NCI-H1417 treated with DMSO at 0.1 percent for 48 hours (cell line): ENCODE data around the gene CYSTM1.
"Not testable (repeated sequence)": the region's sequence is repeated elsewhere in the genome, so short reads cannot be mapped to it uniquely, and the experiment has no call there.

ENCODE experiments used
- DNase-seq: peaks from one replicate; lab custom pipeline; 2025; lab: John Stamatoyannopoulos, UW

Gene CYSTM1

GRCh38 chr5:140150201-140150600 lies 24.8 kb upstream of the CYSTM1 start:
- no peak for DNase-seq

DNA sequence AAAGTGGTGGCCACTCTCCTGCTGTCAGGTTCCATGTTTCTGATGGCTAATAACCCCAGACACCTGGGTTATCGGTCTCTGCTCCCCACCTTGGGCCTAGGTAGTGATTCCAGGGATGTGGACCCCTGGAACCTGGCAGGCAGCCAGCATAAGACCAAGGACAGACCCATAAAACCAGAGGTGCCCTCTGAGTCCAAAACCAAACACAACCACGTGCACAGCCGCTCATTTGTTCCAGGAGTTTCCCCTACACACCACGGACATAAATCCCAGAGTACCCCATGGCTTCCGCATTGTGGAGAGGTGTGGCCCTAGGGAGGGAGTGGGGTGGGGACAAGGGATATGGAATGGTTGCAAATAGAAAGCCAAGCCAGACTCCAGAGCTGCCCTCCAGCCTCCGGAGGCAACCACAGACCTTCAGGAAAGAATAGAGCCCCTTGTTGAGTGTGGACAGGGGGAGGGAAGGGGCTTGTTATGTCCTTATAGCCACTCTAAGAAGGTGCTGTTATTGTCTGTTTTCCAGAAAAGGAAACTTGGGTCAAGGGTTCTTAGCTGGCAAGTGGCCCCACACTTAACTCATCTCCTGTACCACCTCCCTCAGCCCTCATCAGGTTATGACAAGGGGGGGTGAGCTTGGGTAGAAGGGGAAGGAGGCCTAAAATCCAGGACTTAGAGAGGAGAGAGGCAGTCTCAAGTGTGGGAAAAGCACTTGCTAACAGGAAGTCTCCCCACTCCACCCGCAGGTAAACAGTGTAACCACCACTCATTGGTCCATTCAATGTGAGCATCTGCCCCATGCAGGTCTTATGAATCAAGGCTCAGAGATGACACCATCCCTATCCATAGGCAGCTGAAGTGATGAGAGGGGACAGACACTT lies 23.6 kb upstream of the CYSTM1 start:
- no peak for DNase-seq

DNA sequence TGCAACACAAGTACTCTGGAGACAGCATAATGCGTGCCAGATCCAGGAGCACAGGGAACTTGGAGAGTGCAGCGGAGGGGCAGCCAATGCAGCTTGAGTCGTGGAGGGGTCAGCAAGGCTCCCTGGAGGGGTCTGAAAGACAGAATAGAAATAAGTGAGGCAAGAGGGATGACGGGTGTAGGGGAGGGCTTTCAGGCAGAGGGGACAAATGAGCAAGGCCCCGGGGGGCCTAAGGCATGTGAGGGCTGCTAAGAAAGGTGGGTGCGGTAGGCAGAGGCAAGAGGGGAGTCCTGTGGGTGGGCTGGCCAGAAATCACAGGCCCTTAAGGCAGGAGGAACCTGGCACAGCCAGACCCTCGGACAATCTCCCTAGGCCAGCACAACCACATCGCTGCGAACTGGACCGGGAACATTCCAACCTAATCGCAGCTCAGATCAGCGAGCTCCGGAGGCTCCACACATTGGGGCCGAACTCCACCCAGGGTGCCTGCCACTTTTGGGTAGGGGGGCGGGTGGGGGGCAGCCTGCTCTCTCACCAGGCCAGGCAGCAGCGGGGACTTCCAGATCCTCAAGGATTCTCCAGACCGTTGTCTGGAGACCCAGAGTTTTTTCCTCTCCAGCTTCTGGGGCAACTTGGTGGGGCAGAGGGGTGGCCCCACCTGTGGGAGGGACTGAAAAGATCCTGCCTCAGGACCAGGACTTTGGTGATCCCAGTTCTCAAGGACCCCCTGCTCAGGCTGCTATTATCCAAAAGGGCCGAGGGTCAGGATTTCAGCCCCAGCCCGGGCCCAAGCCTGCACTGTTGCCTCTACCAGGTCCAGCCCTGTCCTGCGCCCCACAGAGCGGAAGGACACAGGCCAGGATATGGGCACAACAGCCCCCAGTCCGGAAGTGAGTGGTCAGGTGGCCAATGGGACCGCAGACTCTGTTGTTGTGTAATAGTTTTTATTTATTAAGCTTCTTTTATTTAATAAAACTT lies 22.7 kb upstream of the CYSTM1 start:
- DNase-seq: no peak

GRCh38 chr5:140153255-140153654 lies 21.7 kb upstream of the CYSTM1 start:
- no peak for DNase-seq

DNA sequence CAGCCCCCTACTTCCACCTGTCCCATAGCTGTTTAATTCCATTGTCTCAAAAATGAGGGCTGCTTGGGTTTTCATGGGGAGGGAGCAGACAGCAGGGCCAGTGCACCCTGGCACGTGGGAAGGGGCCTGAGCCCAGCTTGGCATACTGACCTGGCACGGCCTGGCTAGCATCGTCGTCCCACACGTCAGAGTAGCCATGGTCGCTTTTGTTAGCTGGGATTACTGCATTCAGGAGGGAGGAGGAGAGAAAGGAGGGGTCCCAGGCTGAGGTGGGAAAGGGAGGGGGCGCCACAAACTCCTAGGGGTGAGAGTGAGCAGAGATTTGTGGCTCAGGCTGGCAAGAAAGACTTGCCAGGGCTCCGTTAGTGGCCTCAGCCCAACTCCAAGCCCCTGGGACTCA lies 21.1 kb upstream of the CYSTM1 start:
- no peak for DNase-seq

GRCh38 chr5:140154710-140155381 lies 20.1 kb upstream of the CYSTM1 start:
- not testable (repeated sequence) for DNase-seq

- no peak for DNase-seq
Observed at GRCh38 chr5:140157032-140157781, 17.8 kb upstream of the CYSTM1 start.

DNA sequence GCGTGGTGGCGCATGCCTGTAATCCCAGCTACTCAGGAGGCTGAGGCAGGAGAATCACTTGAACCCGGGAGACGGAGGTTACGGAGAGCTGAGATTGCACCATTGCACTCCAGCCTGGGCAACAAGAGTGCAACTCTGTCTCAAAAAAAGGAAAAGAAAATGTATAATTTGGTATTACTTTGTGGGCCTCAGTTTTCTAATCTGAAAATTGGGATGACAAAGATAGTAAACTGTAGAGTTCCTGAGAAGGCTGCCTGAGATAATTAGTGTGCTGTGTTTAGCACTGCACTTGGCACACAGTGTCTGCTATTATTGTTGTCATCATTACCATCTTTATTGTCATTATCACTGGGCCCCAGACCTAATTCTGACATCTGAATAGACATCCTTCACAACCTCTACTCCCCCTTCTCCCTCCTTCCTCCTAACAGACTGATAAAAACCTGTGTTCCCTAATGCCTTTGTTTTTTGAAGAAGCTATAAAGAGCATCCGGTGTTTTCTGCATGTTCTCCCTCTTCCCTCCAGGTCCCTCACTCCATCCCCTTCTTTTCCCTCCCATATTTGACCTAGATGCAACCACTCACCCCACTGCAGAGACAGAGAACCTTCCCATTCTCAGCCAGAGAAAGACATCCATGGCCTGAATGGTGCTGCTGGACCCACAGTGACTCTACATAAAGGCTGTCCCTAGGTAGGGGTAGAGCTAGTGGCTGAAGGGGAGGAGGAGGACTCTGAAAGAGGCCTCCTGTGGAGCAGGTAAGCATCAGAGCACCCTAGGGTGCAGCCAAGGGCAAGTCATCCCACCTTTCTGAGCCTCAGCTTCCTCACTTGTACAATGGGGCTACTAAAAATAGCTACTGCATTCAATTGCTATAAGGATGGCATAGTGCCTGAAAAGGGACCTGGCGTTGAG lies 15.7 kb upstream of the CYSTM1 start:
- DNase-seq: no peak

DNA sequence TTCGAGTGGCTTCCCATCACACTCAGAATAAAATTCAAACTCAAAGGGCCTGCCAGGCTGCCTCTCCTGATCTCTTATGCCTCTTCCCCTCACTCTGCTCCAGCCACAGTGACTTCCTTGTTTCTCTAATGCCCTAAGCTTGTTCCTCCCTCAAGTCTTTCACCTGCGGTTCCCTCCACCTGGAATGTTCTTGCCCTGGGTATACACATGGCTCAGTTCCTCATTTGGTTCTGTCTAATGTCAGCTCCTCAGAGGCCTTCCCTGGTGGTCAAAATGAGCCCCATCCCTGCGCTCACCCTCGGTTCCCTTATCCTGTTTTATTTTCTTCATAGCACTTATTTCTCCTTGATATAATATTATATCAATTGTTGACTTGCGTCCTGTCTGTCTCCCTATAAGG lies 12.7 kb upstream of the CYSTM1 start:
- no peak for DNase-seq

DNA sequence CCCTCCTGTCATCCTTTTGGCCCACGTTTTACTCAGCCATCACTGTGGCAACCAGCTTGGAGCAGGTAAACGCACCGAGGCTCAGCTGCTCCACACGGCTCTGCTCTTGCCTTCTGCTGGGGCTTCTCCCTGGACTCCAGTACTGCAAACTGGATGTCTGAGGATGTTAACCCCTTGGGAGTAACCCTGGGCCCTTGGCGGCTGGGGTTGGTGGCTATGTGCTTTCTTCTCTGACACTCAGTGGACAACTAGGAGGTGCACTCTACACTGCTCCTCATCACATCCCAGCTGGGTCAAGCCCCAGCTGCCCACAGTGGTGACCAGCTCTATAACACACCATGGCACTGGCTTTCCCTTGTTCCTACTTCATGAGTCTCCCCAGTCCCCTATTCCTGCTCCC lies 12.2 kb upstream of the CYSTM1 start:
- no peak for DNase-seq

DNA sequence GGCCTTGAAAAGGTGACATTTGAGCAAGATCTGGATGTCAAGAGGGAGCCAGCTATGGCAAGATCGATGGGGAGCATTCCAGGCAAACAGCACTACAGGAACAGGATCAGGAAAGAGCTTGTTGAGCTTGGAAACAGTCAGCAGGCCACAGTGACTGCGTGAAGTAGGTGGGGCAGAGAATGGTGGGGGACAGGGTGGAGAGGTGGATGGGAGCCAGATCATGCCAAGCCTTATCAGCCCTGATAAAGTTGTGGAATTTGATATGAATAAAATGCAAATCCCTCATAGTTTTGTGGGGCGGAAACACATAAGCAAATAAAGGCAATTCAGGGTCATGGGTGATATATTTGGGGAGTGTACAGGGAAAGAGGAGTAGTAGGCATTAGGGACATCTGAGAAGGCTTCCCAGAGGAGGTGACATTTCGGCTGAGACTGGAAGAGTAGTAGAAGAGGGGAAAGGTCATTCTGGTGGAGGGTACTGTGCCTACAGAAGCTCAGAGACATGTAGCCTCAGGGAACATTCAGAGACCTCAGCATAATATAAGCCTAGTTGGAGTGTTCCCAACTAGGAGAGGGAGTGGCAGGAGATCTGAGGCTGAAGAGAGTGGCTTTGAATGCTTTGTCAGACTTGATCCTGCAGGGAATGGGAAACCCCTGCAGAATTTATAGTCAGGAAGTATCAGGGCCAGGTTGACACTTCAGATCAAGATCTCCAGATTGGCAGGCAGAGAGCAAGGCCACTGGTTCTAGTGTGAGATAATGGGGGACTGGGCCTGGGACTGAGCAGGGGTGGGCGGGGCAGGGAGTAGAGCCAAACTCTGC lies 9.7 kb upstream of the CYSTM1 start:
- DNase-seq: no peak

GRCh38 chr5:140165923-140166270 lies 9.1 kb upstream of the CYSTM1 start:
- no peak for DNase-seq

DNA sequence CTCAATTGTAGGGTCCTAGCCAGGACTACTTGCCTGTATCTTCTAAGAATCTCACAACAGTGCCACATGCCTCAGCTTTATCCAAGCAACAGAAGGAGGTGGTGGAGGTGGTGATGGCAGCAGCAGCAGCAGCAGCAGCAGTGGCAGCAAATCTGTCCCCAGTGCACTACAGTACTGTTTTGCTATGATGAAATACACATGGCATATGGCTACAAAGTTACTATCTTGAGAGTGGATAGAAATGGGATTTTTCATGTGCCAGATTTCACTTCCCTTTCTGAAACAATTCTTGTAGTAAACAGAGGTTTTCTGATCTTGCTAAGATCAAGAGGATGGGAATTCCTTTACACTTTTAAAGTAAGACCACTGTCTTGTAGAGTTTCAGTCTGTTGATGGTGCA lies 8.1 kb upstream of the CYSTM1 start:
- no peak for DNase-seq

GRCh38 chr5:140168371-140168770 lies 6.6 kb upstream of the CYSTM1 start:
- DNase-seq: no peak

- DNase-seq: no peak
Observed at GRCh38 chr5:140169410-140169809, 5.6 kb upstream of the CYSTM1 start.

GRCh38 chr5:140172483-140172882 lies 2.5 kb upstream of the CYSTM1 start:
- DNase-seq: no peak

DNA sequence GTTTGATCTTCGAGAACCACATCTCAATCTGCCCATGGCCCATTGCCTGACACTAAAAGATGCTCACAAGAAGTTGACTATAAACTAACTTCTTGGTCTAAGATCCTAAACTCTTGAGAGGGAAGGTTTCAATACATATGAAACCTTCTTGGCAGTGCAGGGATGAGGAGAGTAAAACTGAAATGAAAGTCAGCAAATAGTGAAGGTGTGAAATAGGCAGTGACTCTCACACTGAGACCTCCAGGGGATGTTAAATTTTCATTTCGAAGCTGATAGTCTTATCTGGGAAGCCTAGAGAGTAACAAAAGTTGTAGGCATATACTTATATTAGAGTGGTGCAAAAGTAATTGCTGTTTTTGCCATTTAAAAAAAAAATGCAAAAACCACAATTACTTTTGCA lies 974 bp upstream of the CYSTM1 start:
- no peak for DNase-seq

GRCh38 chr5:140175367-140176030 lies 511 bp downstream of the CYSTM1 start:
- no peak for DNase-seq

- DNase-seq: no peak
Observed at GRCh38 chr5:140176031-140176387, 1.0 kb downstream of the CYSTM1 start.
